Measurements from ENCODE around the gene HOMEZ.
"Not testable (repeated sequence)": the region's sequence is repeated elsewhere in the genome, so short reads cannot be mapped to it uniquely, and the experiment has no call there.

HOMEZ gene

DNA sequence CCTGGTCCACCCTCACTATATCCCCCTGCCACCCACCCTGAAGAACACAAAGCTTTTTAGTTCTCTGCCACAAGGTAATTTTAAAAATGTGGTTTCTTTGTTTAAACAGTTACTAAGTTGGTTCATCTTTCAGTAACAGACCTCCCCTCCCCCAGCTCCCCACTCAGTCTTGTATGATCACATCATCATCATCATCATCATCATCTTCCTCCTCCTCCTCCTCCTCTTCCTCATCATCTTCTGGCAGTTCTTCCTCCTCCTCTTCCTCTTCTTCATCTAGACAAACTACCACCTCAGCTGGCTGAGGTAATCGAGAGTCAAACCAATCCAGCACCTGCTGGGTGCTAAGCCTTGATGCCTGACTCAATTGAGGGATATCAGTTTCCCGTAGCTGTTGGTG lies 10.5 kb downstream of the HOMEZ start:
- no peak for DNase-seq

DNA sequence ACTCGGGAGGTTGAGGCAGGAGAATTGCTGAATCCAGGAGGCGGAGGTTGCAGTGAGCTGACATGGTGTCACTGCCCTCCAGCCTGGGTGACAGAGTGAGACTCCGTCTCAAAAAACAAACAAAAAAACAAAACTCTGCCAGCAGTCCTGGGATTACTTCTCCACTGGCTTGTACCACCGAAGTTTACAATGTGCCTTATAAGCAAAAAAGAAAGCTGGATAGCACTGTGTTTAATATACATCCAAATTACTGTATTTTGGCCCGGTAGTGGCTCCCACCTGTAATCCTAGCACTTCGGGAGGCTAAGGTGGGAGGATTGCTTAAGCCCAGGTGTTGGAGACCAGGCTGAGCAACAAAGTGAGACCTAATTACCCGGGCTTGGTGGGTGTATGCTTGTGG lies 16.7 kb downstream of the HOMEZ start:
- no peak for DNase-seq

DNA sequence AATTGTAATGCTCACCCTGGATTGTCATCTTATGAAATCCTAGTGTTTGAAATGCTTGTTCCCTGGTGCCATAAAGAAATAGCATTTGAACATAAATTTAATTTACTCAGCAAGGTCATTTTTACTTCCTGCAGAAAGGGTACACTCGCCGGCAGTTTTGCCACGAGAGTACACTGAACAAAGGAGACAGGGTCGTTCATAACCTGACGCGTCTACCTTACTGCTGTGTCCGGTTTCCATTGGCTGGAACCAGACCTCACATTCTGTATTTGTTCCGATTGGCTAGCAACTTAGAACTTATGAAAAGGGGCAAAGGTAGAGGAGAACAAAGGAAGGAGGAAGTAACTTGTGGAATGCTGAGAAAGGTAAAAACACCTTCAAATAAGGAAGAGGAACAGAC lies 25.1 kb downstream of the HOMEZ start:
- not testable (repeated sequence) for DNase-seq

DNA sequence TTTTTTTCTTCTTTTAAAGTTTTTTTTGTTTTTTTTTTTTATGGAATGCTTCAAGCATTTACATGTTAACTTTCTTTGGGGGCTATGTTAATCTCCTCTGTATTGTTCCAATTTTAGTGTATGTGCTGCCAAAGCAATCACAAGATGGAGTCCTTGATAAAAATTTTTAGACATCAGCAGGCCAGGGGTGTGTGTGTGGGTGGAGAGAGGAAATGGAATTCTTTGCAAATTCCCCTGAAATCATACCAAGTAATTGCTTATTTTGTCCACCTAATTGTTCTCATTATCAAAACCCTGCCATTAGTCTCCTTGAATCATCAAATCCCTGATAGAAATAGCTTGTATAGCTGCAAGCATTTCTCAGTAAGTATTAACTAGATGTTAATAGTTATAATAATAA lies 26.5 kb downstream of the HOMEZ start:
- DNase-seq, result no peak

DNA sequence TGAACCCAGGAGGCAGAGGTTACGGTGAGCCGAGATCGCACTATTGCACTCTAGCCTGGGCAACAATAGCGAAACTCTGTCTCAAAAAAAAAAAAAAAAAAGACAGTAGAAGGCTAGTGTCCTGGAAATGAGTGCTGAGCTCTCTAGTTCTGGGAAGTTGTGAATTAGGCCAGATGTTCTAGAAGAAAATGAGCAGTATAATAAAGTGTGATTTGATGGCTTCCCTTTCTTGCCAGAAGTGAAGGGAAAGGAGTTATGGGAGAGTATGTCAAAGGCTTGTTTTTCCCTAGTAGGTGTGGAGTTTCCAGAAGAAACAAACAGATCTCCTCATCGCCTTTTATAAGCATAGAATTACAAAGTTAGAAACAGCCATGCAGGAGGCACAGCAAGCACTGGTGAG lies 27.7 kb downstream of the HOMEZ start:
- DNase-seq, result no peak

DNA sequence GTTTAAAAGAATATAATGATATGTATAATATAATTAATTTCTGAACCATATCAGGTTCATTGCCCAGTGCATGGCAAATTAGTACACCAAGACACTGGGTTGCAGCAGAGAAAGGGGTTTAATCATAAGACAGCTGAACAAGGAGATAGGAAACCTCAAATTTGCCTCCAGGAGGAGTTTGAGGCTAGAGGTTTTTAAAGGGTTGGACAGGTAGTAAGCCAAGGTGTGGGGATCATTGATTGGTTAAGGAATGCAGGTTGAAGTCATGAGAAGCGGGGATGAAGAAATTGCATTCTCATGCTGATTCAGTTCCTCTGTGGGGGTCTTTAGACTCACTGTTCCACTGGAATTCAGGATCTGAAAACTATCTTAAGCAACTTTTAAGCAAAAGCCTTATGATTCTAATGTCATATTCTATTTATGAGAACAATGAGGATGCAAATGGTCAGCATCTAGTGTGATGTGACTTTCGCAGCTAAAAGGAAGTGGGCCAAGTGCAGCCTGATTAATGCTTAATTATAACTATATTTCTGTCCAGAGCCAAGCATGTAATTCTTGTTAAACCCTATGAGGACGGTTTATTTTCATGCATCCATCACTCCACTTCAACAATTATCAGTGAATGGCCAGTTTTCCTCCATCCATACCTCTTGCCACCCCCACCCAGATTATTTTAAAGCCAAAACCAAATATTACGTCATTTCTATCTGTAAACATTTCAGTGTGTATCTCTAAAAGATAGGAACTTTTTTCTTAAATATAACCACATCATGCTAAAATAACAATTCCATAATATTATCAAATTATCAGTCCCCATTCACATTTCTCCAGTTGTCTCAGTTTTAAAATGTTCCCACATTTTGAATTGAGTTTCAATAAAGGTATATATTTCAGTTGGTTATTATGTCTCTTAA lies 33.3 kb downstream of the HOMEZ start:
- no peak for DNase-seq

DNA sequence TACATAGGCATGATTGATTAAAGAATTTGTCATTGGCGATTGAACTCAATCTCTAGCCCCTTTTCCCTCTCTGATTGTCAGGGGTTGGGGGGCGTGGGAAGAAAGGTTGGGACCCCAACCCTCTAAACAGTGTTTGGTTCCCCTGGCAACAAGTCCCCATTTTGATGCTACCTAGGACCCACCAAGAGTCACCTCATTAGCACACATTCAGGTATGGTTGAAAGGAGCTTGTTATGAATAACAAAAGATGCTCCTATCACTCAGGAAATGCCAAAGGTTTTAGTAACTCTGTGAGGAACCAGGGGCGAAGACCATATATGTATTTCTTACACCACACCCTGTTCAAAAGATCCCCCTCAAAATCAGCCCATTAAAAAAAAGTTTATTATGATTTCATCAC lies 33.9 kb downstream of the HOMEZ start:
- no peak for DNase-seq

DNA sequence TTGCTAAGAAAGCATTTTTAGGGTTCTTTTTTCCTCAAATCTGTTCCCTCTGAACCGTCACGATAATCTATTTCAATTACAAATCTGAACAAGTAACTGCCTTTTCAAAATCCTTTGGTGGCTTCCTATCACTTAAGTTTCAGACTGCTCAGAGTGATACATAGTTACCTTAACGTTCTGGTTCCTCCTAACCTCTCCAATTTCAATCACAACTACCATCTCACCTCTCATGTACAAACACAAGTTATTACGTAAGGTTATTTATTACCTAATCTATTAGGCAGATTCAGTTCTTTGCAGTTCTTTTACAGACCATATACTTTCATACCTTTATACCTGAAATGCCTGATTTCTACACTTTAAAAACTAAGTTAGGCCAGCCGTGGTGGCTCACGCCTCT lies 36.1 kb downstream of the HOMEZ start:
- DNase-seq, result no peak

DNA sequence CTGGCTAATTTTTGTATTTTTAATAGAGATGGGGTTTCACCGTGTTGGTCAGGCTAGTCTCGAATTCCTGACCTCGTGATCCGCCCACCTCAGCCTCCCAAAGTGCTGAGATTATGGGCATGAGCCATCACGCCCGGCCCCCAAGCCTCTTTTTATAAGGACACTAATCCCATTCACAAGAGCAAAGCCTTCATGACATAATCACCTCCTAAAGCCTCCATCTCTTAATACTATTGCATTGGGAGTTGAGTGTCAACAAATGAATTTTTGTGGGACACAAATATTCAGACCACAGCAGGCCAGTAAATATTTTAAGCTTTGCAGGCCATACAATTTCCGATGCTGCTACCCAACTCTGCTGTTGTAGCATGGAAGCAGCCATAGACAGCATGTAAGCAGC lies 37.3 kb downstream of the HOMEZ start:
- no peak for DNase-seq

DNA sequence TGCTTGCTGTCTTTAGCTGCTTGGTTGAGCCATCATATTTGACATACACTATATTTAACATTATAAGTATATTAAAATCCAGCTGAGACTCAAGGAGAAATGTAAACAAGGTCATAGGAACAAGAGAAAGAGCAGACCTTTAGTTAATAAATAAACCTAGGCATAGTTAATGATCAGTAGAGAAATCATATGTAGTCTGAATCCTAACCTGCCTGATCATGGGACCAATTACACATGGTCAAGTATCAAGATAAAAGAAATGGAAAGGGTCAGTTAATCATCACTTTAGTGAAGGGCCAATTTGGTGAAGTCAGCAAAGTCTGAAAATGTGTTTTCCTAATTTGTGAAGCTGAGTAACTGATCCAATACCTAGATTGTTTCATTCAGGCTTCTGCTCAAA lies 40.6 kb downstream of the HOMEZ start:
- no peak for DNase-seq

DNA sequence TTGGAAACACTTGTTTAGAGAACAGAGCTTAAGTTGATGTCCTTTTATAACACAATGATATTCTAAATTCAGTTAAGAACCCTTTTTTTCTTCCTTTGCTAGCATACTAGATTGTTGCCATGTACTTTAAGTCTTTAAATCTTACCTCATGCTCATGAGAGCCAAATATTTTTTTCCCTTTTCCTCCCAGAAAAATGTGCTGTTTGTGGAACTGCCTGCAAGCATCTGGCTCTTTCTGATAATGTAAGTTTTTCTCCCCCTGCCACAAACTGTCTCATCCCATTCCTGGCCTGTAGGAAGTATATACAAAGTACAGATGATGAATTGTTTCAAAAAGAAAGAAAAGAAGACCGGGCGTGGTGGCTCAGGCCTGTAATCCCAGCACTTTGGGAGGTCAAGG lies 42.9 kb downstream of the HOMEZ start:
- no peak for DNase-seq

DNA sequence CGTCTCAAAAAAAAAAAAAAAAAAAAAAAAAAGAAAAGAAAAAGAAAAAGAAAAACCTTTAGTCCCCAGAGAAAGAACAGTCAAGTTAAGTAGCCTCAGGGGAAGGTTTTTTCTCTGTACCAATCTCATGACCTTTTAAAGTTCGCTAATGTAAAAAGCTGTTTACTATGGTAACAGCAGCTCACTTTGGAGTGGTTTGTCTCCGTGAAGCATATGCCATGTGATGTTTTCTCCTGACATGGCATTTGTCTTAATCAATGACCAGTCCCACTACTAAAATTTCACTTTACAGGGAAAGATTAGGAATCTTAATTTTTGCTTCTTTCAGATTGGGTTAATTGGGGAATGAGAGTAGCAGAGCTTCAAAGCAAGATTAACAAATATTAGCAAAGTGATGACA lies 43.9 kb downstream of the HOMEZ start:
- DNase-seq, result no peak

DNA sequence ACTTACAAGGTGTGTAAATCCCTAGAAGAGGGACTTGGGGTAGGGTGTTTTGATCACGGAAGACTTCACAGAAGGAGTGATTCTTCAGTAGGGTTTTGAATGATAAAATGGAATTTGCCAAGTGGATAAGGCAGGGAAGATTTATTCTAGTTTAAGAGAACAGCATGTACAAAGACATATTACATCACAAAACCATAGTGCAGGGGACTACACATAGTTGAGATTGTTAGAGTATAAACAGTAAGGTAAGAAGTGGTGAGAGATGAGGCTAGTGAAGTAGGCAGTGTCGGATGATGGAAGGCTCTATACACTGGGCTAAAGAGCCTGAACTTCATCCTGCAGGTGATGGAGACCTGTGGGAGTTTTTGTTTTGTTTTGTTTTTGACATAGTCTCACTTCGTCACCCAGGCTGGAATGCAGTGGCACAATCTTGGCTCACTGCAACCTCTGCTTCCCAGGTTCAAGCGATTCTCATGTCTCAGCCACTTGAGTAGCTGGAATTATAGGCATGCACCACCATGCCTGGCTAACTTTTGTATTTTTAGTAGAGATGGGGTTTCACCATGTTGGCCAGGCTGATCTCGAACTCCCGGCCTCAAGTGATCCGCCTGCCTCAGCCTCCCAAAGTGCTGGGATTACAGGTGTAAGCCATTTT lies 44.7 kb downstream of the HOMEZ start:
- not testable (repeated sequence) for DNase-seq

DNA sequence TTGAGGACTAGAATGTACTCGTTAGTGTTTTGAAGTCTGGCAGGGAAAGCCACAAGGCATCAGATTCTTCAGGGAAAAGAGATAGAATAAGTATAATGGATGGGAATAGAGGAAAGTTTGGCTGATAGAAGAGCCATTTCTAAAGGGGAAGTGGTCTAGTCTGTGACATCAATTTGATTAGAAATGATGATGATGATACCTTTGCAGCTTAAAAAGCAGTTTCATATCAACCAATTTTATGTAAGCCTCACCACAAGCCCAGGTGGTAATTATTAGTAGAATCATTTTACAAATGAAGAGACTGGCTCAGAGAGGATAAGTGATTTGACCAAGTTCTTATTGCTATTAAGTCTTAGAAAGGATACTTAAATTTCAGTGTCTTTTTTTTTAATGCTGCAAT lies 45.3 kb downstream of the HOMEZ start:
- no peak for DNase-seq

DNA sequence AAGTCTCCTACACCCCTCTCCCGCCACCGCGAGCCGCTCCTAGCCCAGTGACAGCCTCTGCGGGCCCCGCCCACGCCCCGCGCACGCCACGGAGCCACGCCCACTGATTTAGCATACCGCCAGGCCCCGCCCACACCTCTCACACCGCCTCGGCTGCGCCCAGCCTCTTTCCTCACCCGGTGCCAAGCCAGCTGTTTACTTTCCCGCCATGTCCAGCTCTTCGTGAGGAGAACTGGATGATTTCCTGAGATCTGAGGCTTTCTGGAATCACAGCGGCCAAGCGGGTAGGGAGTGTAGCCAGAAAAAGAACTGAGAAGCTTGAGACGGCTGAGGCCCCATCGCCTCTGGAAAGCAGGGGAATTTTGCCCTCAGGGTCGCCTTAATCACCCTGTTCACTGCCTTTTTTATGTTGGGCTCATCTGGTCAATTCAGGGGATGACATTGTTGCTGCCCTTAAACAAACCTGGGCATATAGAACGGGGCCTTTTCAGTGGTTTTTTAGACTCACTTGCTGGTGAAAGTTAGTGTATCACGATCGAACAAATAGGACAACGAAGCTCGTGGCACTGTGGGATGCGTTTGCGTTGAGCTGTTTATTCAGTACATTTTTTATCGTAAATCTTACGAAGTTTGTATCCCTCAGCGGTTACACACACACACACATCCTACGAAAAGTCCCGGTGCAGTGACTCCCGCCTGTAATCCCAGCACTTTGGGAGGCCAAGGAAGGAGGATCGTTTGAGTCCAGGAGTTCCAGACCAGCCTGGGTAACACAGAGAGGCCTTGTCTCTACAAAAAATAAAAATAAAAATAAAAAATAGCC lies 47.9 kb downstream of the HOMEZ start, which contains the start of gene RNF212B:
TSS of gene RNF212B (plus strand) at position 165 of the 823 bp plus-strand sequence. CDS start 2,410 bp downstream, outside the sequence.
- peak; percentile 83 for DNase-seq

DNA sequence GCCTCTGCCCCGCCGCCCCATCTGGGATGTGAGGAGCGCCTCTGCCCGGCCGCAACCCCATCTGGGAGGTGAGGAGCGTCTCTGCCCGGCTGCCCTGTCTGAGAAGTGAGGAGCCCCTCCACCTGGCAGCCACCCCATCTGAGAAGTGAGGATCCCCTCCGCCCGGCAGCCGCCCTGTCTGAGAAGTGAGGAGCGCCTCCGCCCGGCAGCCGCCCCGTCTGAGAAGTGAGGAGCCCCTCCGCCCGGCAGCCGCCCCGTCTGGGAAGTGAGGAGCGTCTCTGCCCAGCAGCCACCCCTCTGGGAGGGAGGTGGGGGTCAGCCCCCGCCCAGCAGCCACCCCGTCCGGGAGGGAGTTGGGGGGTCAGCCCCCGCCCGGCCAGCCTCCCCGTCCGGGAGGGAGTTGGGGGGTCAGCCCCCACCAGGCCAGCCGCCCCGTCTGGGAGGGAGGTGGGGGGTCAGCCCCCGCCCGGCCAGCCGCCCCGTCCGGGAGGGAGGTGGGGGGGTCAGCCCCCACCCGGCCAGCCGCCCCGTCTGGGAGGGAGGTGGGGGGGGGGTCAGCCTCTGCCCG lies 53.6 kb downstream of the HOMEZ start:
- DNase-seq, result not testable (repeated sequence)

DNA sequence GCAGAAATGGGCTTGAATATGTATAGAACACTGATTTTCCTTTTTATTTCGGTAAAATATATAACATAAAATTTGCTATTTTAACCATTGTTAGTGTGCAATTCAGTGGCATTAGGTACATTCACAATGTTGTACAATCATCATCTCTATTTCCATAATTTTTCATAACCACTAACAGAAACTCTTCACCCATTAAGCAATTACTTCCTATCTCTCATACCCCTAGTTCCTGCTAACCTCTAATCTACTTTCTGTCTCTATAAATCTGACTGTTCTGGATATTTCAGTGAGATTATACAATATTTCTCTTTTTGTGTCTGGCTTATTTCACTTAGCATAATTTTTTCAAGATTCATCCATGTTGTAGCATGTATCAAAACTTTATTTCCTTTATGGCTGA lies 57.1 kb downstream of the HOMEZ start:
- DNase-seq, result no peak

DNA sequence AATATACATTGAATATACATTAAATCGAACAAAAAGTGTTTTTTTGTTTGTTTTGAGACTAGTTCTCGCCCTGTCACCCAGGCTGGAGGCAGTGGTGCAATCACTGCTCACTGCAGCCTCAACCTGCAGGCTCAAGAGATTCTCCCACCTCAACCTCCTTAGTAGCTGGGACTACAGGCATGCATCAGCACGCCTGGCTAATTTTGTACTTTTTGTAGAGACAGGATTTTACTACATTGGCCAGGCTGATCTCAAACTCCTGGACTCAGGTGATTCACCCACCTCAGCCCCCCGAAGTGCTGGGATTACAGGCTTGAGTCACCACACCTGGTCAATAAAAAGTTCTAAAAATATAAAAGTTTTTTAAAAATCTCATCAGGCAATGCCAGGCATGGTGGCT lies 58.4 kb downstream of the HOMEZ start:
- no peak for DNase-seq

DNA sequence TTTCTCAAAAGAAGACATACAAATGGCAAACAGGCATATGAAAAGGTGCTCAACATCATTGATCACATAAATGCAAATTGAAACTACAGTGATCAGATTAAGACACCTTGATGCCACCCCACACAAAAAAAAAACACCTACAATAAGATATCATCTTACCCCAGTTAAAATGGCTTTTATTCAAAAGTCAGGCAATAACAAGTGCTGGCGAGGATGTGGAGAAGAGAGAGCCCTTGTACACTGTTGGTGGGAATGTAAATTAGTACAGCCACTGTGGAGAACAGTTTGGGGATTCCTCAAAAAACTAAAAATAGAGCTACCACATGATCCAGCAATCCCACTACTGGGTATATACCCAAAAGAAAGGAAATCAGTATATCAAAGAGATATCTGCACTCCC lies 61.0 kb downstream of the HOMEZ start:
- DNase-seq, result not testable (repeated sequence)
